ENCODE data around the gene CRY1.

DNA sequence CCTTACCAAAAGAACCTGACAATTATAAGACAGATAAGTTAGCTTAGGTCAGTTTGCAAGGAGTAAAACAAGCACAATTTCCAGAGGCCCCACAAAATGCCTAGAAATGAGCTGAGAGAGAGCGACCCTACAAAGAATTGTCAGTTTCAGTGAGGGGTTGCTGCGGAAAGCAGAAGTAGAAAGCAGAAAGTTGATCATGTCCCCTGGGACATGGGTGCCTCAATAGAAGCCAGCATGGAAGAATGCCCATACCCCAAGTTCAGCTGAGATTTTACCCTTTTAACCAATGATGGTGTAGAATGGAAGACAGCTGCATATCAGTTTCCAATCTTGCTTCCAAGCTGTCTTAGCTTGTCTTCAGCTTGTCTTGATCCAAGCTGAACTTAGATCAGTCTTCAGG is 21.8 kb upstream of the CRY1 start:
- TF ChIP-seq, protein P1, sequence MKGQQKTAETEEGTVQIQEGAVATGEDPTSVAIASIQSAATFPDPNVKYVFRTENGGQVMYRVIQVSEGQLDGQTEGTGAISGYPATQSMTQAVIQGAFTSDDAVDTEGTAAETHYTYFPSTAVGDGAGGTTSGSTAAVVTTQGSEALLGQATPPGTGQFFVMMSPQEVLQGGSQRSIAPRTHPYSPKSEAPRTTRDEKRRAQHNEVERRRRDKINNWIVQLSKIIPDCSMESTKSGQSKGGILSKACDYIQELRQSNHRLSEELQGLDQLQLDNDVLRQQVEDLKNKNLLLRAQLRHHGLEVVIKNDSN (IDR thresholded peaks at IDR 0.05; ENCODE audit: borderline replicate concordance, low read depth): no peak
- no peak for TF ChIP-seq YY1 (IDR thresholded peaks at IDR 0.05; ENCODE audit: low read depth)
- TF ChIP-seq, protein P2, sequence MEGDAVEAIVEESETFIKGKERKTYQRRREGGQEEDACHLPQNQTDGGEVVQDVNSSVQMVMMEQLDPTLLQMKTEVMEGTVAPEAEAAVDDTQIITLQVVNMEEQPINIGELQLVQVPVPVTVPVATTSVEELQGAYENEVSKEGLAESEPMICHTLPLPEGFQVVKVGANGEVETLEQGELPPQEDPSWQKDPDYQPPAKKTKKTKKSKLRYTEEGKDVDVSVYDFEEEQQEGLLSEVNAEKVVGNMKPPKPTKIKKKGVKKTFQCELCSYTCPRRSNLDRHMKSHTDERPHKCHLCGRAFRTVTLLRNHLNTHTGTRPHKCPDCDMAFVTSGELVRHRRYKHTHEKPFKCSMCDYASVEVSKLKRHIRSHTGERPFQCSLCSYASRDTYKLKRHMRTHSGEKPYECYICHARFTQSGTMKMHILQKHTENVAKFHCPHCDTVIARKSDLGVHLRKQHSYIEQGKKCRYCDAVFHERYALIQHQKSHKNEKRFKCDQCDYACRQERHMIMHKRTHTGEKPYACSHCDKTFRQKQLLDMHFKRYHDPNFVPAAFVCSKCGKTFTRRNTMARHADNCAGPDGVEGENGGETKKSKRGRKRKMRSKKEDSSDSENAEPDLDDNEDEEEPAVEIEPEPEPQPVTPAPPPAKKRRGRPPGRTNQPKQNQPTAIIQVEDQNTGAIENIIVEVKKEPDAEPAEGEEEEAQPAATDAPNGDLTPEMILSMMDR (IDR thresholded peaks at IDR 0.05): no peak
- no peak for TF ChIP-seq EP300 (IDR thresholded peaks at IDR 0.05; ENCODE audit: borderline replicate concordance in 1 of 2, low read depth in 1 of 2, low read length in 1 of 2)
- no peak for TF ChIP-seq CHD2 (IDR thresholded peaks at IDR 0.05; ENCODE audit: low read length, partially characterized antibody)
- TF ChIP-seq, protein P3, sequence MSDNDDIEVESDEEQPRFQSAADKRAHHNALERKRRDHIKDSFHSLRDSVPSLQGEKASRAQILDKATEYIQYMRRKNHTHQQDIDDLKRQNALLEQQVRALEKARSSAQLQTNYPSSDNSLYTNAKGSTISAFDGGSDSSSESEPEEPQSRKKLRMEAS (IDR thresholded peaks at IDR 0.05; ENCODE audit: low read depth): no peak
- TF ChIP-seq, protein P4, sequence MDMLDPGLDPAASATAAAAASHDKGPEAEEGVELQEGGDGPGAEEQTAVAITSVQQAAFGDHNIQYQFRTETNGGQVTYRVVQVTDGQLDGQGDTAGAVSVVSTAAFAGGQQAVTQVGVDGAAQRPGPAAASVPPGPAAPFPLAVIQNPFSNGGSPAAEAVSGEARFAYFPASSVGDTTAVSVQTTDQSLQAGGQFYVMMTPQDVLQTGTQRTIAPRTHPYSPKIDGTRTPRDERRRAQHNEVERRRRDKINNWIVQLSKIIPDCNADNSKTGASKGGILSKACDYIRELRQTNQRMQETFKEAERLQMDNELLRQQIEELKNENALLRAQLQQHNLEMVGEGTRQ (IDR thresholded peaks at IDR 0.05; ENCODE audit: borderline replicate concordance, low read depth, low read length): no peak
- TF ChIP-seq POLR2AphosphoS5 (IDR thresholded peaks at IDR 0.05; ENCODE audit: low read depth, low read length): no peak
- TF ChIP-seq JUND (IDR thresholded peaks at IDR 0.05): no peak
- TF ChIP-seq TAF1 (IDR thresholded peaks at IDR 0.05; ENCODE audit: borderline replicate concordance, low read depth, low read length): no peak
- no peak for TF ChIP-seq GABPA (IDR thresholded peaks at IDR 0.05; ENCODE audit: low read depth)
- TF ChIP-seq MEF2A (IDR thresholded peaks at IDR 0.05; ENCODE audit: borderline replicate concordance, low read depth): no peak
- TF ChIP-seq, protein P5, sequence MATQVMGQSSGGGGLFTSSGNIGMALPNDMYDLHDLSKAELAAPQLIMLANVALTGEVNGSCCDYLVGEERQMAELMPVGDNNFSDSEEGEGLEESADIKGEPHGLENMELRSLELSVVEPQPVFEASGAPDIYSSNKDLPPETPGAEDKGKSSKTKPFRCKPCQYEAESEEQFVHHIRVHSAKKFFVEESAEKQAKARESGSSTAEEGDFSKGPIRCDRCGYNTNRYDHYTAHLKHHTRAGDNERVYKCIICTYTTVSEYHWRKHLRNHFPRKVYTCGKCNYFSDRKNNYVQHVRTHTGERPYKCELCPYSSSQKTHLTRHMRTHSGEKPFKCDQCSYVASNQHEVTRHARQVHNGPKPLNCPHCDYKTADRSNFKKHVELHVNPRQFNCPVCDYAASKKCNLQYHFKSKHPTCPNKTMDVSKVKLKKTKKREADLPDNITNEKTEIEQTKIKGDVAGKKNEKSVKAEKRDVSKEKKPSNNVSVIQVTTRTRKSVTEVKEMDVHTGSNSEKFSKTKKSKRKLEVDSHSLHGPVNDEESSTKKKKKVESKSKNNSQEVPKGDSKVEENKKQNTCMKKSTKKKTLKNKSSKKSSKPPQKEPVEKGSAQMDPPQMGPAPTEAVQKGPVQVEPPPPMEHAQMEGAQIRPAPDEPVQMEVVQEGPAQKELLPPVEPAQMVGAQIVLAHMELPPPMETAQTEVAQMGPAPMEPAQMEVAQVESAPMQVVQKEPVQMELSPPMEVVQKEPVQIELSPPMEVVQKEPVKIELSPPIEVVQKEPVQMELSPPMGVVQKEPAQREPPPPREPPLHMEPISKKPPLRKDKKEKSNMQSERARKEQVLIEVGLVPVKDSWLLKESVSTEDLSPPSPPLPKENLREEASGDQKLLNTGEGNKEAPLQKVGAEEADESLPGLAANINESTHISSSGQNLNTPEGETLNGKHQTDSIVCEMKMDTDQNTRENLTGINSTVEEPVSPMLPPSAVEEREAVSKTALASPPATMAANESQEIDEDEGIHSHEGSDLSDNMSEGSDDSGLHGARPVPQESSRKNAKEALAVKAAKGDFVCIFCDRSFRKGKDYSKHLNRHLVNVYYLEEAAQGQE (IDR thresholded peaks at IDR 0.05; ENCODE audit: low read depth, low read length): no peak
